ENCODE measurements around the gene ELL.

Gene ELL

DNA sequence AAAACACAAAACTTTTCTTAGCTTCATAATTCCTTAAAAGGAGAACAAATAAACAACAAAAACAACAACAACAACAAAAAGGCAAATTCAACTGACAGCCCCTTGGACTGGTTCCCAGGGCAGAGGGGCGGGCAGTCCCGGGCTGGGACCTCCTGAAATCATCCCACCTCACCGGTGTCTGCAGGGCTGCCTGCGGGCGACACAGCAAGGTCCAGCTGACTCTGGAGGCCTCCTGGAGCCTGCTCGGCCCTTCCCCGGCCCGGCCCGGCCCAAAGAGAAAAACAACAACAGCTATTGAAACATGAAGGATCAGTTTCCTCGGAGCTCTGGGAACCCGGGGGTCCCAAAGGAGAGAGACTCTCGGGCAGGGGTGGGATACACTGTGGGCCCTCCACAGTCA lies 78.9 kb downstream of the ELL start:
- no peak for DNase-seq

DNA sequence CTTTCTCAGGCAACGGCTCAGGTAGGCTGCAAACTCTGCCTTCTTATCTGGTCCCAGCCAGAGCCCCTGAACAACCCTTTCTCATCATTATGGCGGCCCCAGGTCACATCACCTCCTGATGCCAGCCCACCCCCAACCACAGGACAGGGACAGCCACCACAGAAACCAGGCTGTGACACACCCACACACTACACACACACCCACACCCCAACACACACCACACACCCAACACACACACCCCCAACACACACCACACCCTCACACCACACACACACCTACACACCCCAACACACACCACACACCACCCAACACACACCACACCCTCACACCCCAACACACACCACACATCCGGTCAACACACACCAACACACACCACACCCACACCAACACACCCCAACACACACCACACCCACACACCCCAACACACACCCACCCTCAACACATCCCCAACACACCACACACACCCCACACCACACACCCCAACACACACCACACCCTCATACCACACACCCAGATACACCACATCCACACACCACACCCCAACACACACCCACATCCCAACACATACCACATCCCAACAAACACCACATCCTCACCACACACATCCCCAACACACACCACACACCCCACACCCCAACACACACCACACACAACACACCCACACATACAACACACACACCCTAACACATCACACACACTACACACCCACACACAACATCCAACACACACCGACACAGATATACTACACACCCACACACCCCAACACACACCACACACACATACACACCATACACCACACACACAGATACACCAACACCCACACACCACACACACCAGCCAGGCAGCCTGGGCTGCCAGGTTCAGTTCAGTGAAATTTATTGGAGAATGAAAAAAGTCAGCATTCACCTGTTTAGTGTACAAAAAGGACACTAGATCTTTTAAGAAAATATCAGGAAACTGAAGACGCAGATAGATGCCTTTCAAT lies 79.8 kb downstream of the ELL start:
- no peak for DNase-seq

DNA sequence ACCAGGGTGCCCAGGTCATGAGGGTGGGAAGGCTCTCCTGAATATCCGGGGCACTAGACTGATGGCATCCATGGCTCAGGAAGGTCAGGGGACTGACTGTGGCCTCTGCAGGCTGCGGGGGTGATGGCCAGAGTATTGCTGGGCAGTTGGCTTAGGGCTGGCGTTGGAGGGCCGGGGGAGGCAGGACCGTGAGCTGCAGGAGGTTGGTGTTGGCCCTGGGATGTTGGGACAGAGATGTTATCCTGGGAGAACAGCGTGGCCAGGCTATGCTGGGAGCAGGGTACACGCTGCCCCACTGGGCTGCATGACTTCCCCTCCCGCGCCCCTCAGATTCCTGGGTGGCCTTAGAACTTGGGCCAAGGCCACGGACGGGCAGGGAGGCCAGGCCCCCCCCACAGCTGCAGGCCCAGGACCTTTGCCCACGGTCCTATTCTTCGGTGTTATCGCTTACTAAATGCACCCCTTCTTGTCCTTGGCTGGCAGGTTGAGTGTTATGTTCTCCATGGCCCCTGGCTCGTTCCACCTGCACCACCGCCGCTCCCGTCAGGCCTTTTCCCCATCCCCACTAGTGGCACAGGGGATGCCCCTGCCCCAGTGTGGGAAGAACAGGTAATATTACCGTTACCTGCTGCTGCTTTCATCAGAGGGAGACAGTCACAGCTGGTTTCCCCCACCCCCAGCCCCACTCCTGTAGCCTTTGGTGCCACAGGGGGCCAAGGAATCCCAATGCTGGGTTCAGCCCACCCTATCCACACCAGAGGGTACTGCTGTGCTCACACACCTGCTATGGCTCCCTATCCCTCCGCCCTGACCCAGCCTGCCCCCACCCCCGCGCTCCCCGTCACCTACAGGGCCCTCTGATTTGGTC lies 80.7 kb downstream of the ELL start:
- DNase-seq: no peak

DNA sequence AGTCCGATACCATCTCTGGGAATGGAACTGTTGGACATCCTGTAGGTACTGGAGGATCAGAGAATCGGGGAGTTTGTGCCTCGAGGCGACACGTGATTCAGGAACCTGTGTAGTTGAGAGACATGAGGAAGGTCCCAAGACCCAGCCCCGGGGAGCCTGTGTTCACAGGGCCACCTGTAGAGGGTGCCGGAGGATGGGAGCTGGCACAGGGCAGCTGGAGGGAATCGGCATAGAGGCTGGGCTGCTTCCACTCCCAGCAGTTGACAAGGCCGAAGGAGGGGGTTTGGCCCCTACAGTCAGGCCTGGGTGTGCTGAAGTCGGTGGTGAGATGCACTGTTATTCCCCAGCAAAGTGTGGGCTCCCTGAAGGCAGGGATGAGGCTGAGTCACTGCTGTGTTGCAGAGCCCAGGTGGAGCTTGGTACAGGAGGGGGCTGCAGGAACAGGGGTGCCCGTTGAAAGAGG lies 81.4 kb downstream of the ELL start:
- DNase-seq: no peak

DNA sequence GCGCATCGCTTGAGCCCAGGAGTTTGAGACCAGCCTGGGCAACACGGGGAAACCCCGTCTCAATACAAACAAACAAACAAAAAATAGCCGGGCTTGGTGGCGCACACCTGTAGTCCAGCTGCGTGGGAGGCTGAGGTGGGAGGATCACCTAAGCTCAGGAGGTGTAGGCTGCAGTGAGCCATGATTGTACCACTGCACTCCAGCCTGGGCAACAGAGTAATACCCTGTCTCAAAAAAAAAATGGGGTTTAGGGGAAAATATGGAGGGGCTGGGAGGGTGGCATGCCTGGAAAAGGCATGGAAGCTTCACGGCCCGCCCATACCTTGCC lies 82.0 kb downstream of the ELL start:
- DNase-seq: no peak

DNA sequence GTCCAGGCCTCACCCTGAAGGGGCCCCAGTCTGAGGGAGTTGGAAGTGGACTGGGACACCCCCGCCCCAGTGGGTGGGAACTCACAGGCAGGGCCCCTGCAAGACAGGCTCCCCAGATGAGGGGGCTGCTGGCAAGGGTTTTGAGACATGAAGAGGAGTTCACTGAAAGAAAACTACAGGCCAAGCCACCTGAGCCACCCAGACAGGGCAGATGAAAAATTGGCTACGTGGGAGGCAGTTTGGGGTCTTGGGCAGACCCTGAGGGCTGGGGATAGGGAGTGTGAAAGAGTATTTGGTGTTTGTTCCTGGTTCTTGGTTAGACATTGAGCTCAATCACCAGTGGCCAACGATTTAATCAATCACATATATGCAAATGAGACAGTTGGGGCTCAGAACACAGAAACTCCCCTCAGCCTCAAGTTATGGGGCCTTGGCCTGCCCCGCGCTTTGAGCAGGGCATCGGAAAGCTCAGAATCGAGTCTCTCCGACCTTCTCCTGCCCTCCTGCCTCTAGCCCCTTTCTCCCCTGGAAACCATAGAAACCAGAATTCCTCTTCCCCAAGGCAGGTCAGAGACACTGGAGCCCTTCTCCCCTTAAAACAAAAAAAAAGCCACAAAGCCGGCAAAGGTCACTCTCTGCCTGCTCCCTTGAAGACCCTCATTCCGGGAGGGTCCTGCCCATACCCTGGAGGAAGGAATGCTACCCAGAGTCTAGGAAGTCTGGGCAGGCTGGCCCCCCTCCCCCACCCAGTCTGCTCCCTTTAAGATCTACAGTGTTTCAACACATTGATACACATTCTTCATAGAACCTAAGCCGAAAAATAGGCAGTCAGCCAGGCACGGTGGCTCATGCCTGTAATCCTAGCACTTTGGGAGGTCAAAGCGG lies 82.6 kb downstream of the ELL start:
- no peak for DNase-seq

DNA sequence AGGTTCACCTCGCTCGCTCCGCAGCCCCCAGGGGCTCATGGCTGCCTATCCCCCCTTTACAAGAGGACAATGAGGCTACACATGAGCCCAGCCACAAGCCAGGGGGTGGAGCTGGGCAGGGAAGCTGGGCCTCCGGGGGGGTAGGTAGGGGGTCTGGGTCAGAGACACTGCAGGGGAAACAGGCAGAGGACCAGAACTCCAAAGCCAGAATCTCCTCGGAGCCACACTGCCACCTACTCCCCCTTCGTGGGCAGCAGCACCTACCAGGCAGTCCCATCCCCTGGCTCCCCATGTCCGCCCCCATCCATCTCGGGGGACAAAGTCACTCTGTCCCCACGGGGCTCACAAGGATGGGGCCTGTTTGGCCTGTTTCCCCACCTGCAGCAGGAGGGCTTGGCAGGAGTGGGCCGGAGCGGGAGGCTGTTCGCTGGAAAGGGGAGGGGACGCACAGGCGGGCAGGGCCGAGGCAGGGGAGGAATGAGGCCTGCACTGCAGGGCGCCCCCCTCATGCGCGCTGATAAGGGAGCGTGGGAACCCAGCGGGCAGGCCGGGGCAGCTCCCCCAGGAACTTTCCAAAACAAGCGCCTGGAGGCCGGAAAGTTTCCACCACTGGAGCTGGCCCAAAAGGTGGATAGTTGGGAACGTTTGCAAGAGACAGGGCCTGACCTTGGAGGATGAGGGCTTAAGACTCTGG lies 83.4 kb downstream of the ELL start:
- DNase-seq: no peak

DNA sequence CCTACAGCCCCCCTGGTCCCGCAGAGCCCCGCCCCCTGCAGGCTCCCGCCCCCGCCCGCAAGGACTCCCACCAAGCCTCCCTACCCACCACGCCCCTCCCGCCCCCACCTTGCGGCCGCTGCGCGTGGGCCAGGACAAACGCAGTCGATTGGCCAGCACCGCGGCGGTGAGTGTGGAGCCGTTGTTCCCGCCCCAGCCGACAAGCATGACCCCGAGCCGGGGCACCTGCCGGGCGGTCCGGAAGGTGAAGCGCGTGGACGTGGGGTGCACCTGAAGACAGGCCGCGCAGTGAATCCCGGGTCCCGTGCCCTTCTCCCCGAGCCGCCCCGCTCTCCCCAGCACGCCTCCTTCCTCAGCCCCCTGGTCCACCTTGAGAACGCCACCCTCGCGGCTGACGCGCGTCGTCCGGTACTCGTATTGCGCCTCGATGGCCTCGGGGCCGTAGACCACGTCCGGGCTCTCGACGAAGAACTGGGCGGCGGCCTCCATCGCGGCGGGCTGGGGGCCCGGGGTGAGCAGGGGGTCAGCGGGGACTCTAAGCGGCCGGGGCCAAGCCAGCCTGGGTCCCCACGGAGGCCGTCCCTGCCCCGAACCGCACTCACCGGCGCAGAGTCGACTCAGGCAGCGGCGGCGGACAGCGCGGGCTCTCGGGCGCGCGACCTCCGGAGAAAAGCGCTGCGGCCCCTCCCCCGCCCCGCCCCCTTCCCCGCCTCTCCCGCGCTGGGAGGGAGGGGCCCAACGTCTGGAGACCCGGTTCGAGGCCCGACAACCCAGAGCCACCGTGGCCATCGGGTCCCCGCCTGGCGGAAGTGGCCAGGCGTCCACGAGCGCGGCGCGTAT lies 84.2 kb downstream of the ELL start, which contains the start of gene ISYNA1:
ISYNA1 (minus strand) TSS at position 643 of the 840 bp plus-strand sequence; CDS start at position 489, 154 bp downstream.
- peak; percentile 54 for DNase-seq

DNA sequence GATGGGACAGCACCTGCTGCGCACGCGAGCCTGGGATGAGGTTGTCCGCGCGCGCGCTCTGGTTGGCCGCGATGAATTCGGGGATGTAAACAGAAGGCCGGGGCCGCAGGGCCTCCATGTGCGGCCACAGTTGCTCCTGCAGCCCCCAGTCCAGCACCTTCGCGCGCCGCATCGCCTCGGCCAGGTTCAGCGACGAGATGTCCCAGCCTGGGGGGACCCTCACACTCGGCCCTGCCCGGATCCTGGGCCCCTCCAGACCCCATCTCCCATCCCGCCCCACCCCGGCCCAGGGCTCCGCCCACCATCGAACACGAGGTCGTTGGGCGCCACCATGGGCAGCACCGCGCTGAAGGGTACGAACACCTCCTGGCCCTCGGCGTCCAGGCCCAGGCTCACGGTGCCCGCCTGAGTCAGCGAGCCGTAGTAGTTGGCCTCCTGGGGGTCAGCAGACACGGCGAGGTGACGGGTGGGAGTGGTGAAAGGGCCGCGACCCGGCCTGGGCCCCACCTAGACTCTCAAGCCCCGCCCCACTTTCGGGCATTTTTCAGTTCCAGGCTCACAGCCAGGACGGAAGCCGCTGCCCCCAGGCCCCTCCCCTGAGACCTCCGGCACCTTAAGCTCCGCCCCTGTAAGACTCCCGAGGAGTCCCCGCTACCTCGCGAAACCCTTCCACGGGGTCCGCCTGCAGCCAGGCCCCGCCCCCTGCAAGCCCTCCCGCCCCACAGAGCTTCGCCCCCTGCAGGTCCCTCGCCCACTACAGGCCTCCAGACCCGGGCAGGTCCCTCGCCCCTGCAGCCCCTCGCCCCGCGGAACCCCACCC lies 85.0 kb downstream of the ELL start:
- DNase-seq: peak; percentile 68

DNA sequence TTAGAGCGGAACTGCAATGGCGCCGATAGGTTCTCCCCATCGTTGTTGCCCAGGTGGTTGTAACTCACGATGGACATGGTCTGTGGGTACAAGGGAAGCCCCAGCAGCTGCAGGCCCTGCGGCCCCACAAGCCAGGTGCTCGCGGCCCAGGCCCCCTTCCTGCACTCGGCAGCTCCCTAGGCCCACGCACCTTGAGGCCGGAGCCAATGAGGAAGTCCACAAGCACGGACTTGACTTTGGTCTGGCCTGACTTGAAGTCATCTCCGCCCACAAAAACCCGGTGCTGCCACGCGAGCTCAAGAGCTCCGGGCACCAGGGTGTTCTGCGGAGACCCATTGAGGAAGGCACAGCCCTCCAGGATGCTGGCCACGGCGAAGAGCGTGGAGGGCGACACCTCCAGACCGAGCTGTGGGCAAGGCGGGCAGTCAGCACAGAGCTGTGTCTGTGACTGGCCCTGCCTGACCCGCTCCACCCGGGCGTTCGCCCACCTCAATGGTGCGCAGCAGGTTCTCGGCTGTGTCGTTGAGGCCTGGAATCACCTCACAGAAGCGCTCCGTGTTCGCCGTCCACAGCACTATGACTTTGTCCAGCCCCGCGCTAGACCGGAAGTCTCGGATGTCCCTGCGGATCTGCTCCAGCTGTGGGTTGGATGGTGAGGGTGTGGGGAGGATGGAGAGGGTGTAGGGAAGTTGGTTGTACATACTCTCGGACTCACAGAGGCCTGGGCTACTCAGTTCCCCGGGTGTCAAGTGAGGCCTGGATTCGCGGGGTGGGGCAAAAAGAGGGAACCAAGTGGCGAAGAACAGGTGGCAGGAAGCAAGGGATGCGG lies 85.8 kb downstream of the ELL start:
- no peak for DNase-seq

DNA sequence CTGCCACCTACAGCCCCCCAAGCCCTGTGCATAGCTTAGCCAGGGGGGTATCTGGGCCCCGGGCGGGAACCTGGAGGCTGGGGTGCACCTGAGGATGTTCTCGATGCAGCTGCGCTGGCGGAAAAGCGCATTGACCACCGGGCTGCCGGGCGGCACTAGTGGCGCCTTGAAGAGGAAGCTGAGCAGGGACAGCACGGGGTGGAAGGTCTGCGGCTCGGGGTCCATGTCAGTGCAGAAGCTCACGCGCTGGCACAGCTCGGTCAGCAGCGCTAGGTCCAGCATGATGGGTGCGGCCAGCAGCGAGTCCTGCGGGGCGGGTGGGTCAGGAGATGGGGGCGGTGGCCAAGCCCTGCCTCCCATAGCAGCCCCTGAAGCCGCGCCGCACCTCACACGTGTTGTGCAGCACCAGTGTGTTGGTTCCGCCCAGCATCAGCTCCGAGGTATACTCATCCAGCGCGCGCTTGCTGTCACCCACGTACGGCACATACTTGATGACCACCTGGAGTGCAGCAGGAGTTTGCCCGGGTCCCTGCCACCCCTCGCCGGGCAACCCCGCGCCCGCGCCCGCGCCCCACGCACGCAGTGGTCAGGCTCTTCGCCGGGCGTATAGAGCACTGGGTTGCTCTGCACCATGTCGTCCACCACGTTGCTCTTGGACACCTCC lies 86.6 kb downstream of the ELL start:
- DNase-seq: no peak

DNA sequence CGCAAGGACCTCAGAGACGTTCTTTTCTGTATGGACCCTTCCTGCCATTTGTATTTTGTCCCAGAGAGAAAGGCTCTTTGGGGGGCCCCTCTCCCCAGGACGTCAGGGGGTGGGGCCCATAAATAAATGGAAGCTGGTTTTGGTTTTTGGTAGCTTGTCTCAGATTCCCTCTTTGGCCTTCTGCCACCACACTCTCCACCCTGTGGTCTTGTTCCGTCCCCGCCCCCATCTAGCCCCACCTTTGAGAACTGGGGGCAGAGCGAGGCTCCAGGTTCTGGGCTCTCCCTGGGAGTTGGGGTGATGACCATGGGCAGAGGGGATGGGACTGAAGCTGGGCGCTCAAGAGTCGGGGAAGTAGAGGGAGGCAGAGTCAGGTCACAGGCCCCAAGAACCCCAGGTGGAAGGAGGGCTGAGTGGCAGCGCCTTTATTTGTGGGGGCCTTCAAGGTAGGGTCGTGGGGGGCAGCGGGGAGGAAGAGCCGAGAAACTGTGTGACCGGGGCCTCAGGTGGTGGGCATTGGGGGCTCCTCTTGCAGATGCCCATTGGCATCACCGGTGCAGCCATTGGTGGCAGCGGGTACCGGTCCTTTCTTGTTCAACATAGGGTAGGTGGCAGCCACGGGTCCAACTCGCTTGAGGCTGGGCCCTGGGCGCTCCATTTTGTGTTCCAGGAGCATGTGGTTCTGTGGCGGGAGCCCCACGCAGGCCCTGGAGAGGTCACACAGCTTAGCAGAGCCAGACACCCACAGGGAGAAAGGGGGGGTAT lies 87.3 kb downstream of the ELL start:
- DNase-seq: no peak

DNA sequence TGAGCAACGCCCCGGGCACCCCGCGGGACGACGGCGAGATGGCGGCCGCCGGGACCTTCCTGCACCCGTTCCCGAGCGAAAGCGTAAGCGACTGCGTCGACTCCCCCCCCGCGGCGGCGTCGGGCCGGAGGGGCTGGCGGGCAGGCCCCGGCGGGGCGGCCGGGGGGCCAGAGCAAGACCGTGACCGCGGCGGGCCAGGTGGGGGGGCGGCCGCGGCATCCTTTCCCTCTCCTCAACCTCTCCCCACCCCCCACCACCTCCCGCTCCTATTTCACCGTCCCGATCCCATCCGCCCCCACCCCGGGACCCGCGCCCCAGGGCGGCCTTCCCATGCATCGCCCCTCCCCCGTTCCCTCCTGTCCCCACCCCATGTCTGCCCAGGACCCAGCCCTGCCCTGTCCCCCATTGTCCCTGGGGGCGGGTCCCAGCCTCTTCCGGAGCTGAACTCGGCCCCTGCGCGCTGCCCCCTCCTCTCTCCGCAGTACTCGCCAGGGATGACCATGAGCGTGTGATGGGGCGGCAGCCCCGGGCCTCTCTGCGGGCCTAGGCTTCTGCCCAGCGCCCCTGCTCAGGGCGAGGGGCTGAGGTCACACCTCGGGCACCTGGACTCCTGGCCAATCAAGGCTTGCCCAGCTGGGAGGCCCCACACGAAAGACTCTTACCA lies 88.0 kb downstream of the ELL start:
- no peak for DNase-seq

DNA sequence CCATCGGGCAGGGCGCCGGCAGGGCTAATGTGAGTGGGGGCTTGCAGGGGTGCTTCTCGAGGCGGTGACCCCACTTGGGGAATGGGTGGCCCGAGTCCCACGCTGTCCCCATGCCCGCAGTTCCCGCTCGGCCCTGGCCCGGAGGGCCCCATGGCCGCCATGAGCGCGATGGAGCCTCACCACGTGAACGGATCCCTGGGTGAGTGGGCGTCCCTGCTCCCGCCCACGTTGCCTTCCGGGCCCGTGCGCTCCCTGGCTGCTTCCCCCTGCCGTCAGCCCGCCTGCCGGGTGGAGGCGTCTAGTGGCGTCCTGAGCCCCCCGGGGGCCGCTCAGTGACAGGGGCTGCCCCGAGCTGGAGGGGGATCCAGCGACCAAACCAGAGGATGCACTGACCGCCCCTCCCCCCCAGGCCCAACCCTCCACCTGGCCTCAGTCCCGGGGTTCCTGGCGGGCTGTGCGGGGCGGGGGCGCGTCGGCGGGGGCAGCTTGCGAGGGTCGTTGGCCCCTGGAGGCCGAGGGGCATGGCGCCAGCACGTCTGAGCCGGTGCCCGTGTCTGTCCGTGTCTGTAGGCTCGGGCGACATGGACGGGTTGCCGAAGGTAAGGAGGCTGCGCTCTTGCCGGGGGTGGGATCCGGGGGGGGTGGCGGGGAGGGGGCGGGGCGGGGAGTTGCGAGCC lies 88.7 kb downstream of the ELL start:
- DNase-seq: no peak

DNA sequence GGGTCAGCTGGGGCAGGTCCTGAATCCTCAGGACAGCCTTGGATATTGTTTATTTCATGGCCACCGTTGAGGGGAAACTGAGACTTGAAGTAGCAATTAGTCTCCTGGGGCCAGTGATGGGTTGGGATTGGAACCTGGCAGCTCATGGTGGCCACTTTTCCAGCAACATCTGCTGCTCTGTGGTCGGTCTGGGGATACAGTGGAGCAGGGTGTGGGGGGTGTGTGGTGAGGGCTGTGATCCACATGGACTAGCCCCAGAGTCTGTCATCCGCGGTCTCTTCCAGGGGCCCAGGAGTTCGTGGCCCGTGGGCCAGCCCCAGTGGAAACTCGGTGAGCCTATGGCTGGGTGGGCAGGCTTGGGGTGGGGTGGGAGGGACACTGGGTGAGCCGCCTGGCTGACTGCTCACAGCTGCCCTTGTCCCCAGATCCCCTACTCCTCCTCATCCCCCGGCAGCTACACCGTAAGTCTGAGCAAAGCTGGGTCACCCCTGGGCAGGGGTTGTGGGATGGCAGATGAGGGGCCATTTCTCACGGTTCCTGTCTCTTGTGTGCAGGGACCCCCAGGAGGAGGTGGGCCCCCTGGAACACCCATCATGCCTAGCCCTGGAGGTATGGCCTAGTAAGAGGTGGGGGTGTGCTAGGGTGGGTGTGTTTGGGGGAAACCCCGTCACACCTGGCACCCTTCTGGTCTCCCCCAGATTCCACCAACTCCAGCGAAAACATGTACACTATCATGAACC lies 89.4 kb downstream of the ELL start:
- no peak for DNase-seq

Measured in T-helper 9 cell (primary cell).